ENCODE data around the gene INPP5D.

- TF ChIP-seq CTCF (IDR thresholded peaks at IDR 0.05) (no peak), ZBTB21 (CRISPR knock-in tag; IDR thresholded peaks at IDR 0.05; ENCODE audit: borderline replicate concordance) (no peak), ZNF317 (CRISPR knock-in tag; IDR thresholded peaks at IDR 0.05; ENCODE audit: borderline replicate concordance, low read depth) (no peak), ZNF121 (CRISPR knock-in tag; IDR thresholded peaks at IDR 0.05) (no peak), SP1 (CRISPR knock-in tag; conservative IDR thresholded peaks at IDR 0.05) (no peak), JUN (CRISPR knock-in tag; IDR thresholded peaks at IDR 0.05) (no peak), USF2 (CRISPR knock-in tag; IDR thresholded peaks at IDR 0.05) (no peak), FOXJ3 (CRISPR knock-in tag; IDR thresholded peaks at IDR 0.05; ENCODE audit: borderline replicate concordance) (no peak)
- TF ChIP-seq, protein P1, sequence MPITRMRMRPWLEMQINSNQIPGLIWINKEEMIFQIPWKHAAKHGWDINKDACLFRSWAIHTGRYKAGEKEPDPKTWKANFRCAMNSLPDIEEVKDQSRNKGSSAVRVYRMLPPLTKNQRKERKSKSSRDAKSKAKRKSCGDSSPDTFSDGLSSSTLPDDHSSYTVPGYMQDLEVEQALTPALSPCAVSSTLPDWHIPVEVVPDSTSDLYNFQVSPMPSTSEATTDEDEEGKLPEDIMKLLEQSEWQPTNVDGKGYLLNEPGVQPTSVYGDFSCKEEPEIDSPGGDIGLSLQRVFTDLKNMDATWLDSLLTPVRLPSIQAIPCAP (CRISPR knock-in tag; IDR thresholded peaks at IDR 0.05) = no peak
- TF ChIP-seq, protein P2, sequence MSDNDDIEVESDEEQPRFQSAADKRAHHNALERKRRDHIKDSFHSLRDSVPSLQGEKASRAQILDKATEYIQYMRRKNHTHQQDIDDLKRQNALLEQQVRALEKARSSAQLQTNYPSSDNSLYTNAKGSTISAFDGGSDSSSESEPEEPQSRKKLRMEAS (CRISPR knock-in tag; IDR thresholded peaks at IDR 0.05) = no peak
Observed at GRCh38 chr2:233055362-233055761, 4.8 kb upstream of the INPP5D start.

Data from WTC11 (cell line).